SK-N-SH treated with all-trans-retinoic acid at 6 μM for 48 hours (cell line): ENCODE data around the gene PIP4K2B.

Source experiments
- ATAC-seq: fragments of 200-7000 bp; cut with Tn5 transposase; 3 replicates; pipeline ENCODE4 v1.9.1; 2020; ENCODE audit warnings: mild to moderate bottlenecking, moderate library complexity
- ARNTL ChIP-seq: fragments of 450-650 bp; formaldehyde crosslinking; IDR thresholded peaks from 2 replicates; pipeline ENCODE4 v1.5.0; 2020; ENCODE audit warnings: low read depth, mild to moderate bottlenecking, moderate library complexity, borderline replicate concordance
- BACH2 ChIP-seq: fragments of 250-450 bp; sonication (Bioruptor Pico); IDR thresholded peaks from 2 replicates; pipeline ENCODE4 v1.9.0; 2021; ENCODE audit warnings: mild to moderate bottlenecking, borderline replicate concordance
- CREB5 ChIP-seq: fragments of 250-450 bp; sonication (Bioruptor Pico); IDR thresholded peaks from 2 replicates; pipeline ENCODE4 v1.5.1; 2020; ENCODE audit warnings: low read depth, mild to moderate bottlenecking, moderate library complexity
- CSRNP3 ChIP-seq: fragments of 250-450 bp; sonication (Bioruptor Pico); IDR thresholded peaks from 2 replicates; pipeline ENCODE4 v1.5.1; 2021; ENCODE audit warnings: mild to moderate bottlenecking, moderate library complexity
- ISL1 ChIP-seq: fragments of 250-450 bp; sonication (Bioruptor Pico); IDR thresholded peaks from 2 replicates; pipeline ENCODE4 v2.1.2; 2022; ENCODE audit warnings: mild to moderate bottlenecking, moderate library complexity
- OSR1 ChIP-seq: fragments of 250-450 bp; sonication (Bioruptor Pico); IDR thresholded peaks from 2 replicates; pipeline ENCODE4 v1.8.0; 2022; ENCODE audit warnings: moderate library complexity, mild to moderate bottlenecking, inconsistent platforms
- PATZ1 ChIP-seq: fragments of 250-450 bp; sonication (Bioruptor Pico); IDR thresholded peaks from 2 replicates; pipeline ENCODE4 v1.8.0; 2020; ENCODE audit warnings: mild to moderate bottlenecking, moderate library complexity, borderline replicate concordance
- POU6F1 ChIP-seq: fragments of 250-450 bp; sonication (Bioruptor Pico); IDR thresholded peaks from 2 replicates; pipeline ENCODE4 v1.8.0; 2021; ENCODE audit warnings: low read depth, mild to moderate bottlenecking, moderate library complexity, borderline replicate concordance
- PPARA ChIP-seq: fragments of 250-450 bp; sonication (Bioruptor Pico); IDR thresholded peaks from 2 replicates; pipeline ENCODE4 v1.5.0; 2020; ENCODE audit warnings: mild to moderate bottlenecking, borderline replicate concordance
- RARB ChIP-seq: fragments of 250-450 bp; sonication (Bioruptor Pico); IDR thresholded peaks from 2 replicates; pipeline ENCODE4 v1.8.0; 2021; ENCODE audit warnings: mild to moderate bottlenecking, moderate library complexity
- SNAI2 ChIP-seq: fragments of 250-450 bp; sonication (Bioruptor Pico); IDR thresholded peaks from 2 replicates; pipeline ENCODE4 v1.5.0; 2020; ENCODE audit warnings: mild to moderate bottlenecking, moderate library complexity
- TCF4 ChIP-seq: fragments of 250-450 bp; sonication (Bioruptor Pico); IDR thresholded peaks from 2 replicates; pipeline ENCODE4 v1.8.0; 2021; ENCODE audit warnings: mild to moderate bottlenecking, moderate library complexity, borderline replicate concordance
- TOX ChIP-seq: fragments of 250-450 bp; sonication (Bioruptor Pico); IDR thresholded peaks from 2 replicates; pipeline ENCODE4 v1.8.0; 2021; ENCODE audit warnings: mild to moderate bottlenecking, moderate library complexity, borderline replicate concordance
- TSHZ2 ChIP-seq: fragments of 250-450 bp; sonication (Bioruptor Pico); IDR thresholded peaks from 2 replicates; pipeline ENCODE4 v1.5.0; 2020; ENCODE audit warnings: mild to moderate bottlenecking, moderate library complexity
- ZC3H10 ChIP-seq: fragments of 250-450 bp; sonication (Bioruptor Pico); IDR thresholded peaks from 2 replicates; pipeline ENCODE4 v1.5.1; 2021; ENCODE audit warnings: mild to moderate bottlenecking, moderate library complexity
- ZFP3 ChIP-seq: fragments of 250-450 bp; sonication (Bioruptor Pico); IDR thresholded peaks from 2 replicates; pipeline ENCODE4 v1.5.0; 2020; ENCODE audit warnings: mild to moderate bottlenecking, moderate library complexity
- ZFP30 ChIP-seq: fragments of 450-650 bp; formaldehyde crosslinking; IDR thresholded peaks from 2 replicates; pipeline ENCODE4 v1.5.0; 2022; ENCODE audit warnings: mild to moderate bottlenecking, moderate library complexity
- ZNF565 ChIP-seq: fragments of 450-650 bp; formaldehyde crosslinking; conservative IDR thresholded peaks from 2 replicates; pipeline ENCODE4 v1.5.0; 2020; ENCODE audit warnings: low read depth, mild to moderate bottlenecking, moderate library complexity

The PIP4K2B gene

GRCh38 chr17:38777641-38778250 lies 21.6 kb downstream of the PIP4K2B start:
- no peak for ATAC-seq
- TF ChIP-seq ZFP30 = no peak
- no peak for TF ChIP-seq POU6F1
- TF ChIP-seq TCF4 (CRISPR knock-in tag) = no peak

GRCh38 chr17:38773258-38773657 lies 26.1 kb downstream of the PIP4K2B start:
- no peak for ATAC-seq
- no peak for TF ChIP-seq PPARA (CRISPR knock-in tag)
- TF ChIP-seq TOX (CRISPR knock-in tag) = no peak
- no peak for TF ChIP-seq ISL1 (CRISPR knock-in tag)
- TF ChIP-seq PATZ1 = no peak
- no peak for TF ChIP-seq ZNF565 (CRISPR knock-in tag)
- TF ChIP-seq ZFP3 (CRISPR knock-in tag) = no peak
- no peak for TF ChIP-seq CREB5 (CRISPR knock-in tag)
- no peak for TF ChIP-seq ARNTL (CRISPR knock-in tag)
- no peak for TF ChIP-seq OSR1 (CRISPR knock-in tag)
- TF ChIP-seq RARB (CRISPR knock-in tag) = no peak
- TF ChIP-seq SNAI2 = no peak
- no peak for TF ChIP-seq ZC3H10 (CRISPR knock-in tag)
- TF ChIP-seq CSRNP3 (CRISPR knock-in tag) = no peak
- no peak for TF ChIP-seq TCF4 (CRISPR knock-in tag)
- TF ChIP-seq POU6F1 = no peak
- TF ChIP-seq TSHZ2 (CRISPR knock-in tag) = no peak

- TF ChIP-seq ZNF565 (CRISPR knock-in tag) (no peak), TSHZ2 (CRISPR knock-in tag) (no peak), BACH2 (CRISPR knock-in tag) (no peak)
- no peak for ATAC-seq
Measured at GRCh38 chr17:38768417-38768816, 30.9 kb downstream of the PIP4K2B start.
